ENCODE data around the gene SPATA33. TPM values are rescaled to one million over a fixed set of nuclear protein-coding genes. Genes with fewer than 3 reads are reported as not detected.

The SPATA33 gene
- total RNA-seq, 1 donor from 2014 or later, result 12.3 TPM

DNA sequence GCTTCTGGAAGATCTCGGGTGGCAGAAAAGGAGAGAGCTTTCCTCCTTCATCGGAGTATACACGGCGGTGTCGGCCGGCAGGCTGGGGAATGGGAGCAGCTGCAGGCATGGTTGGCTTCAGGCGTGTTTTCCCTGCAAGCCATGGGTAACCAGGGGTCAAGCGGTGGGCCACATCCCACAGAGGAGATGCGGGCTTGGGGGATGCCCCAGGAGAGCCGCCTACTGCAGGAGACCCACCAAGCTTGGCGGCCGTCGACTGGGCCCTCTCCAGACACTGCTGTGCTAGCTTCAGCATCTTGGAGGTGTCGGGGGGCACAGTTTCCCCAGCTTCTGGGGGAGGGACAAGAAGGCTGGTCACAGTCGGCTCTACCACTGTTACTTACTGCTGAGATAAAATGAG is 58.9 kb downstream of the SPATA33 start:
- no peak overlapping the region for H3K27ac ChIP-seq (ENCODE audit: low read depth, low read length)
- no peak overlapping the region for H3K4me3 Mint-ChIP-seq (ENCODE audit: unreplicated experiment)
- no peaks in the 10 kb centered on the region for H3K27me3 Mint-ChIP-seq (ENCODE audit: low read depth, unreplicated experiment)

DNA sequence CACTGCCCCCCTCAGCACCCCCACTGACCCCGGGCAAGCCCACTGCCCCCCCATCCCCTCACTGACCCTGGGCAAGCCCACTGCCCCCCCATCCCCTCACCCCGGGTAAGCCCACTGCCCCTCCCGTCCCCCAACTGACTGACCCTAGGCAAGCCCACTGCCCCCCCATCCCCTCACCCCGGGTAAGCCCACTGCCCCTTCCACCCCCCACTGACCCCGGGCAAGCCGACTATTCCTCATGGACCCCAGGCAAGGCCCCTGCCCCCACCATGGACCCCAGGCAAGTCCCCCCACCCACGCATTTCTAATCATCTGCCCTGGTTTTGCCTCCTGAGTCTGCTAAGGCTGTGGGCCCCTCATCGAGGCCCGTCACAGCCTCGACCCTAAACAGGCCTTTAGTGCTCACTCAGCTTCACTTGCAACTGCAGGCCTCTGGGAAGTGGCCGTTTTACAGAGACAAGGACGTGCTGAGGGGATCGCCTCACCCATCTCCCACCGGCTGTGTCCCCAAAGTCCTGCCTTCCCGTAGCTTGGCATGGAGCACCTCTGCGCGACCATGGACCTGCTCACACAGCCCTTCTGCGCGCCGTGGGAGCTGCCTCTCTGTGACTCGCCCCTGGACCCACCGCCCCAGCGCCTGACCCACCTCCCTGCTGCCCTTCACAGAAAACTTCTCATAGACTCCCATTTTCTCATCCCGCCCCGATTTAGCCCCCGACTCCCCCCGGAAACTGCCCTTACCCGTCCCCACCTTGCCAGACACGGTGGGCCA is 59.5 kb downstream of the SPATA33 start:
- Histone ChIP-seq H2AFZ (ENCODE audit: low read depth, low read length) (no peak overlapping the region), H3K4me1 (ENCODE audit: insufficient read depth, low read length) (peaks cover 22% of the 10 kb centered on the region), H3K4me2 (ENCODE audit: low read length) (no peak overlapping the region), H3K9me3 (ENCODE audit: insufficient read depth, low read depth, low read length) (no peaks in the 10 kb centered on the region), H3K4me3 (ENCODE audit: insufficient read depth, low read depth, low read length) (no peak overlapping the region), H3K36me3 (ENCODE audit: insufficient read depth, low read length) (no peaks in the 10 kb centered on the region), H3K27ac (ENCODE audit: low read depth, low read length) (no peak overlapping the region), H3K79me2 (ENCODE audit: insufficient read depth, low read length) (peaks cover 16% of the 10 kb centered on the region), H3K9ac (ENCODE audit: low read length) (no peak overlapping the region), H4K20me1 (ENCODE audit: insufficient read depth, low read length) (no peaks in the 10 kb centered on the region), H3K27me3 (ENCODE audit: insufficient read depth, low read length) (no peaks in the 10 kb centered on the region)
- no peak for DNase-seq (ENCODE audit: low read depth)
- H3K4me3 Mint-ChIP-seq (ENCODE audit: unreplicated experiment), result no peak overlapping the region
- no peak for TF ChIP-seq EZH2 (IDR thresholded peaks at IDR 0.05; ENCODE audit: insufficient read depth, low read length)
- TF ChIP-seq, protein P1, sequence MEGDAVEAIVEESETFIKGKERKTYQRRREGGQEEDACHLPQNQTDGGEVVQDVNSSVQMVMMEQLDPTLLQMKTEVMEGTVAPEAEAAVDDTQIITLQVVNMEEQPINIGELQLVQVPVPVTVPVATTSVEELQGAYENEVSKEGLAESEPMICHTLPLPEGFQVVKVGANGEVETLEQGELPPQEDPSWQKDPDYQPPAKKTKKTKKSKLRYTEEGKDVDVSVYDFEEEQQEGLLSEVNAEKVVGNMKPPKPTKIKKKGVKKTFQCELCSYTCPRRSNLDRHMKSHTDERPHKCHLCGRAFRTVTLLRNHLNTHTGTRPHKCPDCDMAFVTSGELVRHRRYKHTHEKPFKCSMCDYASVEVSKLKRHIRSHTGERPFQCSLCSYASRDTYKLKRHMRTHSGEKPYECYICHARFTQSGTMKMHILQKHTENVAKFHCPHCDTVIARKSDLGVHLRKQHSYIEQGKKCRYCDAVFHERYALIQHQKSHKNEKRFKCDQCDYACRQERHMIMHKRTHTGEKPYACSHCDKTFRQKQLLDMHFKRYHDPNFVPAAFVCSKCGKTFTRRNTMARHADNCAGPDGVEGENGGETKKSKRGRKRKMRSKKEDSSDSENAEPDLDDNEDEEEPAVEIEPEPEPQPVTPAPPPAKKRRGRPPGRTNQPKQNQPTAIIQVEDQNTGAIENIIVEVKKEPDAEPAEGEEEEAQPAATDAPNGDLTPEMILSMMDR (IDR thresholded peaks at IDR 0.05; ENCODE audit: insufficient read depth, low read depth, low read length), result no peak
- peaks cover 12% of the 10 kb centered on the region for H3K4me1 Mint-ChIP-seq (ENCODE audit: low read depth, unreplicated experiment)
- peaks cover 3% of the 10 kb centered on the region for H3K36me3 Mint-ChIP-seq (ENCODE audit: low read depth, unreplicated experiment)
- no peak for FAIRE-seq
- no peaks in the 10 kb centered on the region for H3K9me3 Mint-ChIP-seq (ENCODE audit: unreplicated experiment)
- no peaks in the 10 kb centered on the region for H3K27me3 Mint-ChIP-seq (ENCODE audit: low read depth, unreplicated experiment)
- no peak overlapping the region for H3K27ac Mint-ChIP-seq (ENCODE audit: unreplicated experiment)

More for the DNA sequence above, 58.9 kb downstream of the SPATA33 start:
- H3K36me3 ChIP-seq (ENCODE audit: insufficient read depth, low read length), result no peaks in the 10 kb centered on the region
- H3K4me2 ChIP-seq (ENCODE audit: low read length), result no peak overlapping the region
- Mint-ChIP-seq H3K4me1 (ENCODE audit: low read depth, unreplicated experiment) (peaks cover 12% of the 10 kb centered on the region), H3K9me3 (ENCODE audit: unreplicated experiment) (no peaks in the 10 kb centered on the region), H3K36me3 (ENCODE audit: low read depth, unreplicated experiment) (peaks cover 3% of the 10 kb centered on the region), H3K27ac (ENCODE audit: unreplicated experiment) (no peak overlapping the region)
- H2AFZ ChIP-seq (ENCODE audit: low read depth, low read length), result no peak overlapping the region
- no peaks in the 10 kb centered on the region for H3K9me3 ChIP-seq (ENCODE audit: insufficient read depth, low read depth, low read length)
- no peaks in the 10 kb centered on the region for H4K20me1 ChIP-seq (ENCODE audit: insufficient read depth, low read length)
- H3K4me3 ChIP-seq (ENCODE audit: insufficient read depth, low read depth, low read length), result no peak overlapping the region
- H3K27me3 ChIP-seq (ENCODE audit: insufficient read depth, low read length), result no peaks in the 10 kb centered on the region
- peaks cover 13% of the 10 kb centered on the region for H3K79me2 ChIP-seq (ENCODE audit: insufficient read depth, low read length)
- H3K9ac ChIP-seq (ENCODE audit: low read length), result no peak overlapping the region
- no peak for FAIRE-seq
- no peak for DNase-seq (ENCODE audit: low read depth)
- TF ChIP-seq, protein P1 (IDR thresholded peaks at IDR 0.05; ENCODE audit: insufficient read depth, low read depth, low read length), result no peak
- no peak for TF ChIP-seq EZH2 (IDR thresholded peaks at IDR 0.05; ENCODE audit: insufficient read depth, low read length)
- peaks cover 22% of the 10 kb centered on the region for H3K4me1 ChIP-seq (ENCODE audit: insufficient read depth, low read length)

Data from astrocyte (in vitro differentiated cells and primary cell).